HEK293 (cell line): ENCODE measurements around the gene ZNF48.

Experiments used
- CTCF ChIP-seq: fragments of 450-650 bp; formaldehyde crosslinking; IDR thresholded peaks from 2 replicates; pipeline ENCODE4 v1.5.1; 2016; ENCODE audit warnings: missing biosample characterization, missing genetic modification characterization
- TF ChIP-seq, protein P1 (sequence below): fragments of 450-650 bp; formaldehyde crosslinking; IDR thresholded peaks from 2 replicates; pipeline ENCODE4 v1.5.1; 2016; ENCODE audit warnings: missing biosample characterization, missing genetic modification characterization
- TF ChIP-seq, protein P2 (sequence below): fragments of 450-650 bp; IDR thresholded peaks from 2 replicates; pipeline ENCODE4 v1.5.1; 2018; ENCODE audit warnings: missing biosample characterization, missing genetic modification characterization

GRCh38 chr16:30438835-30439234 is 43.6 kb downstream of the ZNF48 start:
- TF ChIP-seq, protein P1, sequence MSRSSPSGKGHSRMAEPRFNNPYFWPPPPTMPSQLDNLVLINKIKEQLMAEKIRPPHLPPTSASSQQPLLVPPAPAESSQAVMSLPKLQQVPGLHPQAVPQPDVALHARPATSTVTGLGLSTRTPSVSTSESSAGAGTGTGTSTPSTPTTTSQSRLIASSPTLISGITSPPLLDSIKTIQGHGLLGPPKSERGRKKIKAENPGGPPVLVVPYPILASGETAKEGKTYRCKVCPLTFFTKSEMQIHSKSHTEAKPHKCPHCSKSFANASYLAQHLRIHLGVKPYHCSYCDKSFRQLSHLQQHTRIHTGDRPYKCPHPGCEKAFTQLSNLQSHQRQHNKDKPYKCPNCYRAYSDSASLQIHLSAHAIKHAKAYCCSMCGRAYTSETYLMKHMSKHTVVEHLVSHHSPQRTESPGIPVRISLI (tag by site-specific recombination): no peak
- TF ChIP-seq, protein P2, sequence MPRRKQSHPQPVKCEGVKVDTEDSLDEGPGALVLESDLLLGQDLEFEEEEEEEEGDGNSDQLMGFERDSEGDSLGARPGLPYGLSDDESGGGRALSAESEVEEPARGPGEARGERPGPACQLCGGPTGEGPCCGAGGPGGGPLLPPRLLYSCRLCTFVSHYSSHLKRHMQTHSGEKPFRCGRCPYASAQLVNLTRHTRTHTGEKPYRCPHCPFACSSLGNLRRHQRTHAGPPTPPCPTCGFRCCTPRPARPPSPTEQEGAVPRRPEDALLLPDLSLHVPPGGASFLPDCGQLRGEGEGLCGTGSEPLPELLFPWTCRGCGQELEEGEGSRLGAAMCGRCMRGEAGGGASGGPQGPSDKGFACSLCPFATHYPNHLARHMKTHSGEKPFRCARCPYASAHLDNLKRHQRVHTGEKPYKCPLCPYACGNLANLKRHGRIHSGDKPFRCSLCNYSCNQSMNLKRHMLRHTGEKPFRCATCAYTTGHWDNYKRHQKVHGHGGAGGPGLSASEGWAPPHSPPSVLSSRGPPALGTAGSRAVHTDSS (tag by site-specific recombination): no peak
- TF ChIP-seq CTCF (tag by site-specific recombination): no peak
